GM12801 (cell line): ENCODE results near the gene CD58.

Experiments
- TF ChIP-seq, protein P1 (sequence below): IDR thresholded peaks from one replicate; pipeline ENCODE4 v1.5.1; 2011; ENCODE audit warnings: control low read depth; ENCODE audit not compliant: insufficient read length; ENCODE audit errors: extremely low read depth

Gene CD58

DNA sequence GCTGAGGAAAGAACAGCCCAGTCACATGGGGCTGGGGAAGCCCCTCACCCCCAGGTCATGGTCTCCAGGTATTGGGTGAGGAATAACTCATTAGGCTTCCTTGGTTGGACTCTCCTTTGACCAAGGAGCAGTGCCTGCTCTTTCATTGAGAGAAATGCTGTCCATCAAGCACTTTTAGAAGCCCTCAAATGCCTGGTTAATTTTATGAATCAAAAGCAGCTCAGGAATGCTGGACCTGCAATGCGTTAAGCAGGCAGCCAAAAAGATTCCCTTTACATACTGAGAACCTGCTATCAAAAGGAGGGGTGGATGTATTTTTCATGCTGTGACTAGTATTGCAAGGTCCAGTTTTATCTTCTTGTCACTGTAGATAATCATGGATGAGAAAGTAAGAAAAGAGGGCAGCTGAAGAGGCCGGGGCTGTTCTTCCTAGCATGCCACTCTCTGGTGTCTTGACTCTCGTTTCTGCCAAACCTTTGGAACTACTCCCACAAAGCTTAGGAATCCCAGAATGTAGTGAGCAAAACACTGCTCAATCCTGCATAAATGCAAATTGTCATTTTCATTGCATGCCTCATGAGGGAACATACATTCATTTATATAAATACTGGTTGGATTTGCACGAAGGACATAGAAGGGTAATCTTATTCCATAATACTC lies 2.1 kb upstream of the CD58 start:
- TF ChIP-seq, protein P1, sequence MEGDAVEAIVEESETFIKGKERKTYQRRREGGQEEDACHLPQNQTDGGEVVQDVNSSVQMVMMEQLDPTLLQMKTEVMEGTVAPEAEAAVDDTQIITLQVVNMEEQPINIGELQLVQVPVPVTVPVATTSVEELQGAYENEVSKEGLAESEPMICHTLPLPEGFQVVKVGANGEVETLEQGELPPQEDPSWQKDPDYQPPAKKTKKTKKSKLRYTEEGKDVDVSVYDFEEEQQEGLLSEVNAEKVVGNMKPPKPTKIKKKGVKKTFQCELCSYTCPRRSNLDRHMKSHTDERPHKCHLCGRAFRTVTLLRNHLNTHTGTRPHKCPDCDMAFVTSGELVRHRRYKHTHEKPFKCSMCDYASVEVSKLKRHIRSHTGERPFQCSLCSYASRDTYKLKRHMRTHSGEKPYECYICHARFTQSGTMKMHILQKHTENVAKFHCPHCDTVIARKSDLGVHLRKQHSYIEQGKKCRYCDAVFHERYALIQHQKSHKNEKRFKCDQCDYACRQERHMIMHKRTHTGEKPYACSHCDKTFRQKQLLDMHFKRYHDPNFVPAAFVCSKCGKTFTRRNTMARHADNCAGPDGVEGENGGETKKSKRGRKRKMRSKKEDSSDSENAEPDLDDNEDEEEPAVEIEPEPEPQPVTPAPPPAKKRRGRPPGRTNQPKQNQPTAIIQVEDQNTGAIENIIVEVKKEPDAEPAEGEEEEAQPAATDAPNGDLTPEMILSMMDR: no peak

DNA sequence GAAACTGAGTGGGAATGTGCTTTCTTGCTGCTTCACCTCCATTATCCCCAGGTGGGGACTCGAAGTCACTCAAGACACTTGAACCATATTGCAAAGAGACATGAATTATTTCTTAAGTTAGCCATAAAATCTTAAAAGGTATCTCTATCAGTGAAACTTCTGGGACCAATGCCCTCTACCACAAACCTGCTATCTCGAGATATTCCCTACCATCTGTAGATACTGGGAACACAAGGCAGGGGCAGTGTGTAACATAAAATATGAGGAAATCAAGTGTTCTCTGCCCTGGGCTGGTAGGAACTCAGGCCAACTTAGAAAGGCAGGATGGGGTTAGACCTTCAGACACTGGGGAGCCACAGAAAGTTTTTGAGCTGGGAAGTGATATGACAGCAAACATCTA lies 1.3 kb upstream of the CD58 start:
- TF ChIP-seq, protein P1: no peak

DNA sequence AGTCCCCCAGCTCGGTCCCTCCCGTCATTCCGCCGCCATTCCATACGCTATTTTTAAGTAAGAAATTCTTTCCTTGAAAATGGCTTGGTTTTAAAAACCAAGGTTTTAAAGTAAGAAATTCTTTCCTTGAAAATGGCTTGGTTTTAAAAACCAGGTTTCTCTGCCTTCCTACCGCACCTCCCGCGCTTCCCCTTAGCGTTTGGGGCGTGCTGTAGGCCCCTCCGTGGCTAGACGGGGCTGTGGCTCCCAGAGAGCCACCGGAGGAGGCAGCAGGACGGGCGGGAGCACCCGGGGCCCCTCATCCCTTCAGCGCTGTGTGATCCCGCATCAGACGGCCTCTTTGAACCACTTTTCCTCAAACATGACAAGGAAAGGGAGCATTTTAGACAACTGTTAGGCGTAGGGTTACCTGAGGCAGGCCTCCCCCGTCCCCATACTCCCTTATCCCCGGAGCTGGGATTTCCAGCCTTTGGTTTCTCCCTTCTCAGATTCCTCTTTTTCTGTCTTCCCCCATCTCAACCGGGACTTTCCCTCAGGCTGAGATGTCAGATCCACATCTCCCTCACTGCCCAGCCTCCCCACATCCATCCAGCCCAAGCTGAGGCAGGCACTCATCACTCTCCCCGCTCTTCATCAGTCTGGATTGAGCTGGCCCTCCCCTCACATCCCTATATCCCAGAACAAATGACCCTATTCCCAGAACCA lies 541 bp upstream of the CD58 start:
- TF ChIP-seq, protein P1: no peak

DNA sequence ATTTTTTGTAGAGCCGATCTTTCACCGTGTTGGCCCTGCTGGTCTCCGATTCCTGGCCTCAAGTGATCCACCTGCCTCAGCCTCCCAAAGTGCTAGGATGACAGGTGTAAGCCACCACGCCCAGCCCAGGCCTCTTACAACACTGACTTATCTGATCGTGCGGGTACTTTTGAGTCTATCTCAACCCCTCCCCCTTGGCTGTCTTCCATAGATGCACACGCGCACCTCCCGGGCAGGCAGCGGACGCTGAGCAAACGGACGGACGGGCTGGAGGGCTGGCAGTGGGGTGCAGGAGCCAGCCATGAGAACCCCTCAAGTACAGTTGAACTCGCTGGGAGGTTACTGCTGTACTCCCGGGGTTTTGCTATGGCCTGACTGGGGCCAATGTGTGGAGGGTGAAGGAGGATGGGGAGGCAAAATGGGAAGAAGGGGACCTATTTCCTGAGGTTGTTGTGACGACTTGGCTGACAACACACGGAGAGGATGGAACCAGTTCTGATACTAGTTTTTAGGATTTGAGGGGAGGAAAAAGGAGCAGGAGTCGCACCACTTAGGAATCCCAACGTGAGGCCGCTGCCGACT lies 959 bp downstream of the CD58 start:
- TF ChIP-seq, protein P1: no peak

DNA sequence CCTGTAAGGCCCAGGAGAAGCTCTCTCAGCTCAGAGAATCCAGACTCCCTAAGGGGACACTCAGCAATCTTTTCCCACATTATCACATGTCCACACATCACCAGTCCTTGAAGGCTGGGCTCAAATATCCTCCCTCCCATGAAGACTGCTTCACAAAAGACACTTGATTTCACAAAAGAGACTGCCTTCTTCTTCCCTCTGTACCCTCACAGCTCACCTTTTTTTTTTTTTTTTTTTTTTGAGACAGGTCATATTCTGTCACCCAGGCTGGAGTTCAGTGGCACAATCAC lies 1.5 kb downstream of the CD58 start:
- TF ChIP-seq, protein P1: no peak

DNA sequence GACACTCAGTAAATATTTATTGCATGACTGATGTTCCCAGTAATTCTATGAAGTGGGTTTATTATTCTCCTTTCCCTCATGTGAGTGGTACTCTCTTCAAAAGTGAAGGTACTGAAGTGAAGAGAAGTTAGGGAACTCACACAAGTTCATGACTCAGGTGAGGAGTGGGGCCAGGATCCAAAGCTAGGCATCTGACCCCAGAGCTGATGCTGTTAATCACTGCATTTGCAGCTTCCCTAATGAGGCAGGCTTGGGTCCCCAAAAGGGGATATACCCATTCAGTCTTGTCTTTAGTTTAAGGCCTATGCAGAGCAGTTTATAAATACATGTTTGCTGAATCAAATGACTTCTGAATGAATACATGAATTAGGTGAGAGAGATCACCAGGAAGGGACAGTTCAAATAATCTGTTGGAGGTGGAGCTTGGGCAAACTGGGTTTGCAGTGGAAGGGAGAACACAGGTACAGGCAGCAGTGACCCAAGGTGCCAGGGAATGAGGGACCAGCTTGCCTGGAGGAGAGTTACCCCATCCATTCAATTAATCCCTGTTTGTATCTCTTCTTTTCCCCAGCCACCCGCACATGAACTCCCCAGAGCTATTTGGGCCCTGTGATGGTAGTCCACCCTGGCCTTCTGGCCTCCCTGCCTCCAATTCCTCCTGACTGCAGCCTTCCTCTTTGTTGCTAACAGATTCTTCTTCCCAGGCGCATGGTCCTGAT lies 2.0 kb downstream of the CD58 start:
- TF ChIP-seq, protein P1: no peak
